Measurements from ENCODE around the gene MBNL2. TPM values are rescaled to one million over a fixed set of nuclear protein-coding genes. Genes with fewer than 3 reads are reported as not detected.
A peak's percentile ranks its signal among the peaks of the same experiment; 100 is the strongest.

MBNL2 gene
- total and polyA plus RNA-seq, 8 donors = 8.9 to 66.5 (median 37.7) TPM

- H3K4me1 ChIP-seq = peaks cover 17 to 33% (median 31%) of the 10 kb centered on the region in 3 donors
- TF ChIP-seq CTCF (IDR thresholded peaks at IDR 0.05) = no peak
- no peak overlapping the region for H3K4me3 ChIP-seq
- H3K27me3 ChIP-seq = no peaks in the 10 kb centered on the region
- no peak for FAIRE-seq
- intact Hi-C loops (cut with DNase I) = loop anchor here in 2 of 3 donors (10.0 kb wide), 3 partner anchors 115 to 215 kb away; partner anchors contain the start of gene MBNL2 (in 1 of the 2)
- no peaks in the 10 kb centered on the region for H3K9me3 ChIP-seq
- ATAC-seq = peak; percentile 23 to 42 (median 36)
- no peak for DNase-seq
- peak overlapping the region in 2 of 4 donors; percentile 49 to 64 for H3K27ac ChIP-seq
- 57 to 60% methylated on average over 7 of the region's 7 CpGs for WGBS, 2 donors
- peaks cover 0 to 32% (median 0%) of the 10 kb centered on the region in 3 donors for H3K36me3 ChIP-seq
These were observed 118.0 kb downstream of the MBNL2 start for GRCh38 chr13:97339988-97340749.

- Histone ChIP-seq H3K4me3 (no peak overlapping the region), H3K27me3 (no peaks in the 10 kb centered on the region), H3K4me1 (peaks cover 17 to 34% (median 33%) of the 10 kb centered on the region in 3 donors), H3K27ac (peak overlapping the region in 1 of 4 donors; percentile 64), H3K9me3 (no peaks in the 10 kb centered on the region), H3K36me3 (peaks cover 0 to 25% (median 0%) of the 10 kb centered on the region in 3 donors)
- intact Hi-C loops (cut with DNase I) = loop anchor here in 2 of 3 donors (10.0 kb wide), 2 partner anchors 126 to 216 kb away; no protein-coding TSS in a partner anchor
- DNase-seq (no peak), FAIRE-seq (no peak), ATAC-seq (no peak)
- WGBS, 2 donors = 67 to 79% methylated on average over 1 of the region's 1 CpG
- no peak for TF ChIP-seq CTCF (IDR thresholded peaks at IDR 0.05)
These were observed 119.0 kb downstream of the MBNL2 start for GRCh38 chr13:97341135-97341534.

- Histone ChIP-seq H3K27me3 (no peaks in the 10 kb centered on the region), H3K4me1 (peaks cover 17 to 34% (median 33%) of the 10 kb centered on the region in 3 donors), H3K9me3 (no peaks in the 10 kb centered on the region), H3K36me3 (peaks cover 0 to 21% (median 4%) of the 10 kb centered on the region in 3 donors), H3K4me3 (no peak overlapping the region), H3K27ac (peak overlapping the region in 3 of 4 donors; percentile 9 to 35 (median 13))
- TF ChIP-seq CTCF (IDR thresholded peaks at IDR 0.05) = no peak
- WGBS, 2 donors = 63 to 74% methylated on average over 2 of the region's 2 CpGs
- intact Hi-C loops (cut with DNase I) = loop anchor here in 2 of 3 donors (10.0 kb wide), 2 partner anchors 127 to 217 kb away; no protein-coding TSS in a partner anchor
- DNase-seq = no peak
- FAIRE-seq = peak; percentile 20
- ATAC-seq = no peak
These were observed 120.0 kb downstream of the MBNL2 start for GRCh38 chr13:97342136-97342535.

- ATAC-seq = no peak
- TF ChIP-seq CTCF (IDR thresholded peaks at IDR 0.05) = no peak
- peak overlapping the region in 1 of 4 donors; percentile 29 for H3K27ac ChIP-seq
- WGBS, 2 donors = 87 to 88% methylated on average over 8 of the region's 8 CpGs
- H3K4me3 ChIP-seq = no peak overlapping the region
- H3K4me1 ChIP-seq = peaks cover 17 to 34% (median 33%) of the 10 kb centered on the region in 3 donors
- no peak for FAIRE-seq
- DNase-seq = no peak
- H3K36me3 ChIP-seq = peaks cover 0 to 19% (median 9%) of the 10 kb centered on the region in 3 donors
- no peaks in the 10 kb centered on the region for H3K27me3 ChIP-seq
- no peaks in the 10 kb centered on the region for H3K9me3 ChIP-seq
- intact Hi-C loops (cut with DNase I) = loop anchor here in 2 of 3 donors (10.0 kb wide), 2 partner anchors 128 to 218 kb away; no protein-coding TSS in a partner anchor
These were observed 120.8 kb downstream of the MBNL2 start for GRCh38 chr13:97342936-97343335.
